HepG2 (cell line): Measurements from ENCODE around the gene PXYLP1. TPM values are rescaled to one million over a fixed set of nuclear protein-coding genes. Genes with fewer than 3 reads are reported as not detected.

Source experiments
- ATAC-seq: fragments of 200-7000 bp; cut with Tn5 transposase; 3 replicates; pipeline ENCODE4 v1.9.1; 2020; ENCODE audit warnings: mild to moderate bottlenecking, moderate library complexity
- BruUV-seq: library from RNA; stranded (reverse); fragments of 400-500 nt; replicated peaks from 2 replicates; lab custom pipeline; 2021; lab: Mats Ljungman, UMichigan
- CTCF ChIA-PET: fragments of 300-600 bp; formaldehyde crosslinking; extraction: SDS; loops from one replicate; lab custom pipeline; 2021; ENCODE audit warnings: low total read pairs, inconsistent platforms, low intra/inter-chr PET ratio; lab: Yijun Ruan, JAX
- POLR2A ChIA-PET: fragments of 350-600 bp; sonication (Branson Sonifier 250); formaldehyde crosslinking; loops from one replicate; lab custom pipeline; 2020; ENCODE audit warnings: antibody characterized with exemption, inconsistent platforms; lab: Yijun Ruan, JAX
- DNase-seq: peaks from one replicate; pipeline ENCODE4 v3.0.0-alpha.2; 2015; ENCODE audit warnings: low spot score
- FAIRE-seq: peaks from 3 replicates; lab custom pipeline; 2011; peaks lifted over from hg19 to GRCh38; lab: Jason Lieb, UNC
- H2AFZ ChIP-seq: one replicate; pipeline ENCODE4 v1.6.1; 2011; ENCODE audit warnings: low read length, inconsistent platforms
- H3K27ac ChIP-seq: fragments of 300-600 bp; 3 replicates; pipeline ENCODE4 v1.8.0; 2011; ENCODE audit warnings: mixed run types, mild to moderate bottlenecking, mixed read lengths, low read length, inconsistent platforms; ENCODE audit not compliant: insufficient read depth; ENCODE audit errors: extremely low read length
- H3K27me3 ChIP-seq, 2 experiments: fragments of 200-600 bp in 1 of 2; 2 replicates in 1 of 2; 3 replicates in 1 of 2; pipeline versions ENCODE4 v1.6.0 to v1.8.0; 2011; ENCODE audit warnings: low read length in 2 of 2, mild to moderate bottlenecking in 2 of 2, moderate library complexity in 2 of 2, inconsistent platforms in 1 of 2; ENCODE audit not compliant: insufficient read depth in 2 of 2, control insufficient read depth in 1 of 2
- H3K36me3 ChIP-seq, 2 experiments: fragments of 200-600 bp in 1 of 2; replicated peaks in 1 of 2; 2 replicates in 1 of 2; 3 replicates in 1 of 2; pipeline versions ENCODE4 v1.5.1 to v1.8.0; 2011; ENCODE audit warnings: low read length in 2 of 2, inconsistent platforms in 1 of 2; ENCODE audit not compliant: insufficient read depth in 2 of 2, control insufficient read depth in 1 of 2
- H3K4me1 ChIP-seq: 2 replicates; pipeline ENCODE4 v1.5.1; 2012; ENCODE audit warnings: low read length, inconsistent platforms; ENCODE audit not compliant: insufficient read depth
- H3K4me2 ChIP-seq: 2 replicates; pipeline ENCODE4 v1.6.0; 2011; ENCODE audit warnings: low read depth, low read length, inconsistent platforms
- H3K4me3 ChIP-seq, 3 experiments: fragments of 200-600 bp in 1 of 3; sonication (generic), shearing (Covaris generic) in 1 of 3; replicated peaks in 1 of 3; 2 replicates each; pipeline ENCODE4 v1.5.1; 2011 to 2016; ENCODE audit warnings: low read length in 3 of 3, inconsistent platforms in 2 of 3, low read depth in 2 of 3, mild to moderate bottlenecking in 2 of 3, control low read depth in 1 of 3, mixed read lengths in 1 of 3; ENCODE audit not compliant: insufficient read depth in 1 of 3
- H3K79me2 ChIP-seq: one replicate; pipeline ENCODE4 v1.6.1; 2011; ENCODE audit warnings: low read length, inconsistent platforms; ENCODE audit not compliant: insufficient read depth
- H3K9ac ChIP-seq: 2 replicates; pipeline ENCODE4 v1.6.0; 2011; ENCODE audit warnings: mild to moderate bottlenecking, low read depth, low read length, inconsistent platforms; ENCODE audit not compliant: insufficient read depth
- H3K9me3 ChIP-seq: 2 replicates; pipeline ENCODE4 v1.5.1; 2012; ENCODE audit warnings: mild to moderate bottlenecking, low read length
- H4K20me1 ChIP-seq: 2 replicates; pipeline ENCODE4 v1.6.0; 2011; ENCODE audit warnings: inconsistent platforms, mild to moderate bottlenecking, low read length, moderate library complexity; ENCODE audit not compliant: insufficient read depth
- FOXC1 ChIP-seq: sonication (generic); formaldehyde crosslinking; IDR thresholded peaks from 2 replicates; pipeline ENCODE4 v1.8.0; 2022; ENCODE audit warnings: mild to moderate bottlenecking, missing genetic modification reagents, borderline replicate concordance
- KDM1A ChIP-seq: IDR thresholded peaks from 2 replicates; pipeline ENCODE4 v1.6.1; 2016; ENCODE audit warnings: missing compliant biosample characterization
- KLF15 ChIP-seq: sonication (generic); formaldehyde crosslinking; IDR thresholded peaks from 2 replicates; pipeline ENCODE4 v1.8.1; 2023; ENCODE audit warnings: borderline replicate concordance, mild to moderate bottlenecking, inconsistent platforms, missing genetic modification reagents, mixed read lengths
- KMT2B ChIP-seq: IDR thresholded peaks from 2 replicates; pipeline ENCODE4 v1.6.1; 2016; ENCODE audit warnings: missing genetic modification reagents, missing compliant biosample characterization
- MTERF4 ChIP-seq: sonication (generic); formaldehyde crosslinking; IDR thresholded peaks from 2 replicates; pipeline ENCODE4 v1.8.0; 2023; ENCODE audit warnings: mild to moderate bottlenecking, missing genetic modification reagents
- NFYC ChIP-seq: IDR thresholded peaks from 2 replicates; pipeline ENCODE4 v1.6.1; 2016; ENCODE audit warnings: missing genetic modification reagents, missing compliant biosample characterization
- NR2C2 ChIP-seq: sonication (generic); formaldehyde crosslinking; IDR thresholded peaks from 2 replicates; pipeline ENCODE4 v1.4.0; 2020; ENCODE audit warnings: missing genetic modification reagents, mild to moderate bottlenecking, moderate library complexity, borderline replicate concordance
- PCBP1 ChIP-seq: fragments of 200-400 bp; formaldehyde crosslinking; IDR thresholded peaks from 2 replicates; pipeline ENCODE4 v1.6.1; 2017; ENCODE audit warnings: mild to moderate bottlenecking, low read depth, low read length, borderline replicate concordance
- RBAK ChIP-seq: sonication (generic); formaldehyde crosslinking; IDR thresholded peaks from 2 replicates; pipeline ENCODE4 v1.5.1; 2020; ENCODE audit warnings: mild to moderate bottlenecking, missing genetic modification reagents
- RBFOX2 ChIP-seq: fragments of 200-400 bp; formaldehyde crosslinking; IDR thresholded peaks from 2 replicates; pipeline ENCODE4 v1.6.1; 2017; ENCODE audit warnings: low read depth, mild to moderate bottlenecking, low read length
- ZNF354B ChIP-seq: sonication (generic); formaldehyde crosslinking; IDR thresholded peaks from 2 replicates; pipeline ENCODE4 v1.8.0; 2022; ENCODE audit warnings: mild to moderate bottlenecking, missing genetic modification reagents
- ZNF841 ChIP-seq: sonication (generic); formaldehyde crosslinking; IDR thresholded peaks from 2 replicates; pipeline ENCODE4 v1.8.1; 2023; ENCODE audit warnings: missing genetic modification reagents, borderline replicate concordance
- ZSCAN20 ChIP-seq: sonication (generic); formaldehyde crosslinking; IDR thresholded peaks from 2 replicates; pipeline ENCODE4 v1.4.0; 2020; ENCODE audit warnings: missing genetic modification reagents, mild to moderate bottlenecking, borderline replicate concordance
- WGBS: methylation state at CpG from one replicate; pipeline ENCODE4 v1.1.6; 2017; ENCODE audit warnings: low lambda C conversion rate; 5-methylcytosine and 5-hydroxymethylcytosine counted together
- in situ Hi-C: cut with HindIII; loops from 2 replicates; pipeline ENCODE4 v1.10.0; 2017; ENCODE audit warnings: low pct_unique_long_range_greater_than_20kb; ENCODE audit not compliant: extremely low pct_ligation_motif_present
- intact Hi-C: fragments of 100-400 bp; cut with micrococcal nuclease; formaldehyde crosslinking; loops from one replicate; pipeline ENCODE4 v1.10.0; 2022; ENCODE audit not compliant: unreplicated experiment
- polyA plus RNA-seq, 8 experiments: library from polyadenylated mRNA; depleted of rRNA in 3 of 8; stranded (reverse) in 7 of 8; unstranded in 1 of 8; fragments of >200 nt; fragmentation: Illumina TruSeq in 4 of 8; extraction: Trizol in 4 of 8; gene quantifications; 2 replicates each; pipeline versions ENCODE4 v1.2.1 to v1.2.3, GENCODE V29; 2011 to 2016; ENCODE audit warnings: low read depth in 4 of 8, missing spikeins in 1 of 8, mixed read lengths in 1 of 8; ENCODE audit not compliant: insufficient read depth in 1 of 8
- total RNA-seq, 5 experiments: library from RNA; depleted of rRNA; stranded (reverse); fragments of >200 nt; fragmentation: Illumina TruSeq; extraction: Trizol; gene quantifications; 2 replicates each; pipeline ENCODE4 v1.2.3, GENCODE V29; 2016; ENCODE audit warnings: low read depth in 1 of 5
- TF ChIP-seq, protein P1 (sequence below): sonication (generic); formaldehyde crosslinking; IDR thresholded peaks from 2 replicates; pipeline ENCODE4 v1.4.0; 2020; ENCODE audit warnings: missing genetic modification reagents

The PXYLP1 gene
- total and polyA plus RNA-seq, 2 of the 13 experiments (the other 11 are each of a cell fraction or from before 2014, with no cell fraction given) = 4.9 to 8.1 TPM

- TF ChIP-seq, protein P1, sequence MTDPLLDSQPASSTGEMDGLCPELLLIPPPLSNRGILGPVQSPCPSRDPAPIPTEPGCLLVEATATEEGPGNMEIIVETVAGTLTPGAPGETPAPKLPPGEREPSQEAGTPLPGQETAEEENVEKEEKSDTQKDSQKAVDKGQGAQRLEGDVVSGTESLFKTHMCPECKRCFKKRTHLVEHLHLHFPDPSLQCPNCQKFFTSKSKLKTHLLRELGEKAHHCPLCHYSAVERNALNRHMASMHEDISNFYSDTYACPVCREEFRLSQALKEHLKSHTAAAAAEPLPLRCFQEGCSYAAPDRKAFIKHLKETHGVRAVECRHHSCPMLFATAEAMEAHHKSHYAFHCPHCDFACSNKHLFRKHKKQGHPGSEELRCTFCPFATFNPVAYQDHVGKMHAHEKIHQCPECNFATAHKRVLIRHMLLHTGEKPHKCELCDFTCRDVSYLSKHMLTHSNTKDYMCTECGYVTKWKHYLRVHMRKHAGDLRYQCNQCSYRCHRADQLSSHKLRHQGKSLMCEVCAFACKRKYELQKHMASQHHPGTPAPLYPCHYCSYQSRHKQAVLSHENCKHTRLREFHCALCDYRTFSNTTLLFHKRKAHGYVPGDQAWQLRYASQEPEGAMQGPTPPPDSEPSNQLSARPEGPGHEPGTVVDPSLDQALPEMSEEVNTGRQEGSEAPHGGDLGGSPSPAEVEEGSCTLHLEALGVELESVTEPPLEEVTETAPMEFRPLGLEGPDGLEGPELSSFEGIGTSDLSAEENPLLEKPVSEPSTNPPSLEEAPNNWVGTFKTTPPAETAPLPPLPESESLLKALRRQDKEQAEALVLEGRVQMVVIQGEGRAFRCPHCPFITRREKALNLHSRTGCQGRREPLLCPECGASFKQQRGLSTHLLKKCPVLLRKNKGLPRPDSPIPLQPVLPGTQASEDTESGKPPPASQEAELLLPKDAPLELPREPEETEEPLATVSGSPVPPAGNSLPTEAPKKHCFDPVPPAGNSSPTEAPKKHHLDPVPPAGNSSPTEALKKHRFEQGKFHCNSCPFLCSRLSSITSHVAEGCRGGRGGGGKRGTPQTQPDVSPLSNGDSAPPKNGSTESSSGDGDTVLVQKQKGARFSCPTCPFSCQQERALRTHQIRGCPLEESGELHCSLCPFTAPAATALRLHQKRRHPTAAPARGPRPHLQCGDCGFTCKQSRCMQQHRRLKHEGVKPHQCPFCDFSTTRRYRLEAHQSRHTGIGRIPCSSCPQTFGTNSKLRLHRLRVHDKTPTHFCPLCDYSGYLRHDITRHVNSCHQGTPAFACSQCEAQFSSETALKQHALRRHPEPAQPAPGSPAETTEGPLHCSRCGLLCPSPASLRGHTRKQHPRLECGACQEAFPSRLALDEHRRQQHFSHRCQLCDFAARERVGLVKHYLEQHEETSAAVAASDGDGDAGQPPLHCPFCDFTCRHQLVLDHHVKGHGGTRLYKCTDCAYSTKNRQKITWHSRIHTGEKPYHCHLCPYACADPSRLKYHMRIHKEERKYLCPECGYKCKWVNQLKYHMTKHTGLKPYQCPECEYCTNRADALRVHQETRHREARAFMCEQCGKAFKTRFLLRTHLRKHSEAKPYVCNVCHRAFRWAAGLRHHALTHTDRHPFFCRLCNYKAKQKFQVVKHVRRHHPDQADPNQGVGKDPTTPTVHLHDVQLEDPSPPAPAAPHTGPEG (CRISPR knock-in tag) = no peak
- no peak for TF ChIP-seq KMT2B
- no peak for TF ChIP-seq NFYC
- TF ChIP-seq FOXC1 = no peak
- no peak for TF ChIP-seq RBFOX2
- TF ChIP-seq PCBP1 = no peak
These were observed 55.7 kb downstream of the PXYLP1 start (continued) for GRCh38 chr3:141287326-141287725.

DNA sequence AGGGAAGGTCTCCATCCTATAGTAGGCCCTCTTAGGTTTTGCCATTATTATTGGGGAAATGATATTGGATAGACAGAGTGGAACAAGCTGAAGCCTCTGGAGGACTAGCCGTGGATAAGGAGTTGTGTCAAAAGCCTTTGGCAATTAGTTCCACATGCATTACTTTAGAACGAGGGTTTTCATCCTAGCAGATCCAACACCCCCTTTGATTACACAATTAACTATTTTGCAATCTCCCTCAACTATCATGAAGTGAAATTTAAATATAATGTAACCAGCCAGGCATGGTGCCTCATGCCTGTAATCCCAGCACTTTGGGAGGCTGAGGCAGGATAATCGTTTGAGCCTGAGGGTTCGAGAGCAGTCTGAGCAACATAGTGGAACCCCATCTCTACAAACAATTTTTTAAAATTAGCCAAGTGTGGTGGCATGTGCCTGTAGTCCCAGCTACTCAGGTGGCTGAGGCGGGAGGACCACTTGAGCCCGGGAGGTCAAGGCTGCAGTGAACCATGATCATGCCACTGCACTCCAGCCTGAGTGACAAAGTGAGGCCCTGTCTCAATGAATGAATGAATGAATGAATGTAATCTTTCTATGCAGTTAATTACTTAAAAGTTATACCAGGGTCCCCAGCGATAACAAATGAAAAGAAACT, 56.8 kb downstream of the PXYLP1 start:
- 85% methylated on average over 7 of the region's 7 CpGs for WGBS
- no peak for ATAC-seq
- no peak overlapping the region for H3K9ac ChIP-seq
- DNase-seq = no peak
- no peak overlapping the region for H3K27ac ChIP-seq
- no peak for FAIRE-seq
- POLR2A ChIA-PET = no interaction called here
- H3K4me2 ChIP-seq = no peak overlapping the region
- no peak overlapping the region for H2AFZ ChIP-seq
- no peaks in the 10 kb centered on the region for H3K4me1 ChIP-seq
- no peak overlapping the region for H3K4me3 ChIP-seq
- no peaks in the 10 kb centered on the region for H3K27me3 ChIP-seq
- no peaks in the 10 kb centered on the region for H3K79me2 ChIP-seq
- CTCF ChIA-PET = no interaction called here
- TF ChIP-seq NR2C2 (CRISPR knock-in tag) (no peak), RBAK (CRISPR knock-in tag) (no peak), KLF15 (no peak), MTERF4 (CRISPR knock-in tag) (no peak), ZNF841 (CRISPR knock-in tag) (no peak), KDM1A (CRISPR knock-in tag) (no peak), ZSCAN20 (CRISPR knock-in tag) (no peak), ZNF354B (CRISPR knock-in tag) (no peak)
- in situ Hi-C loops = no loop called here
- peaks cover 0 to 5% of the 10 kb centered on the region in 2 experiments; a peak in 2 of 5 replicates for H3K36me3 ChIP-seq
- H4K20me1 ChIP-seq = no peaks in the 10 kb centered on the region
- intact Hi-C loops = no loop called here
- BruUV-seq = no TSS peak
- no peaks in the 10 kb centered on the region for H3K9me3 ChIP-seq
